ENCODE data around the gene NANOS2. TPM values are rescaled to one million over a fixed set of nuclear protein-coding genes. Genes with fewer than 3 reads are reported as not detected.

NANOS2 gene
- total RNA-seq, 1 donor from 2014 or later = not detected

DNA sequence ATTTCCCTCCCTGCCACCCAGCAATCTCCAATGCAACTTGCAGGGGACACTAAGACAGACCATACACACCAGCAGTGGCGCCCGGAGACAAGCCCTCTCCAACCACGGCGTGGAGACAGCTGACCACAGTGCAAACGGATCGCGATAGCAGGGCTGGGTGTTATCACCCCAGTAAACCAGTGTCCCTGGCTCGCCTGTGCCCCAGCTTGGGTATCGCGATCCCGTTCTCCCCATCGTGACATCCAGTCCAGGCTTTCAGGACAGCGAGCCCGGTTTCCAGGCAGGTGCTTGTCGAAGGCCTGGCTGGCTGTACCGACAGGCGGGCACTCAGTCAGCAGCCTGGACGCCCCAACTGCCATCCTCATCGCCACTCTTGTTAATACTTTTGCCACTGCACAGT, 20.7 kb upstream of the NANOS2 start:
- H3K4me3 Mint-ChIP-seq = no peak overlapping the region
- no peak overlapping the region for H3K27ac Mint-ChIP-seq (ENCODE audit: unreplicated experiment)
- peaks cover 3% of the 10 kb centered on the region for H3K36me3 Mint-ChIP-seq (ENCODE audit: low read depth)

DNA sequence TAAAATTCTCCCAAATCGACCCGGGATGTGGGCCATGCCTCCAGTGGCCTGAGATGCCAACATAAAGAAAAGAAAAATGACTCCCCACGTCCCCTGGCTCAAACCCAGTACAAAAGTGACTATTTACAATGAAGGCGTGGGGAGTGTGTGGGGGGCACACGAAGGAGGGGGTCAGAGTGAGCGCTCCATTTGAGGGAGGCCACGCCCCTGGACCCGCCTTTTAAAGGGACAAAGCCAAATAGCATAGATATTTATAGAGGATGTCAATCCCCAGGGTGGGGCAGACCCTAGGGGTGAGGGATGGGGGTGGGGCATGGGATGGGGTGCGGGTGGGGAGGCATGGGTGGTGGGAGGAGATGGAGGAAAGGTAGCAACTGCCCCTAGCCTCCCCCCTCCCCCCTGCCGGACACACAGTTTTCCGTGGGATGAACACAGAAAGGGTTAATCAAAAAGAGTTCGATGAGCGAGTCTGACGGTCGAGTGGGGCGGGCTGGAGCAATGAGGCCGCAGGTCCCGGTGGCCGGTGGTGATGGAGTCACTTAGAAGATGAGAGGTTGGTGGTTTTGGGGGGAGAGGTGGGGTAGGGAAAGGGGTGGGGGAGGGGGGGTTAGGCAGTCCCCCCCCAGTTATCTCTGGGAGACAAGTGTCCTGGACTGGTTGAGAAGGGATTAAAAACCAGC, 20.1 kb upstream of the NANOS2 start:
- TF ChIP-seq, protein P1, sequence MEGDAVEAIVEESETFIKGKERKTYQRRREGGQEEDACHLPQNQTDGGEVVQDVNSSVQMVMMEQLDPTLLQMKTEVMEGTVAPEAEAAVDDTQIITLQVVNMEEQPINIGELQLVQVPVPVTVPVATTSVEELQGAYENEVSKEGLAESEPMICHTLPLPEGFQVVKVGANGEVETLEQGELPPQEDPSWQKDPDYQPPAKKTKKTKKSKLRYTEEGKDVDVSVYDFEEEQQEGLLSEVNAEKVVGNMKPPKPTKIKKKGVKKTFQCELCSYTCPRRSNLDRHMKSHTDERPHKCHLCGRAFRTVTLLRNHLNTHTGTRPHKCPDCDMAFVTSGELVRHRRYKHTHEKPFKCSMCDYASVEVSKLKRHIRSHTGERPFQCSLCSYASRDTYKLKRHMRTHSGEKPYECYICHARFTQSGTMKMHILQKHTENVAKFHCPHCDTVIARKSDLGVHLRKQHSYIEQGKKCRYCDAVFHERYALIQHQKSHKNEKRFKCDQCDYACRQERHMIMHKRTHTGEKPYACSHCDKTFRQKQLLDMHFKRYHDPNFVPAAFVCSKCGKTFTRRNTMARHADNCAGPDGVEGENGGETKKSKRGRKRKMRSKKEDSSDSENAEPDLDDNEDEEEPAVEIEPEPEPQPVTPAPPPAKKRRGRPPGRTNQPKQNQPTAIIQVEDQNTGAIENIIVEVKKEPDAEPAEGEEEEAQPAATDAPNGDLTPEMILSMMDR (conservative IDR thresholded peaks at IDR 0.05) = no peak
- Mint-ChIP-seq H3K27ac (ENCODE audit: unreplicated experiment) (no peak overlapping the region), H3K4me1 (no peaks in the 10 kb centered on the region), H3K36me3 (ENCODE audit: low read depth) (peaks cover 3% of the 10 kb centered on the region), H3K9me3 (no peaks in the 10 kb centered on the region), H3K4me3 (no peak overlapping the region), H3K27me3 (ENCODE audit: low read depth) (peaks cover 57% of the 10 kb centered on the region)
- DNase-seq (ENCODE audit: low read depth, low spot score) = no peak

More for the DNA sequence above, 20.7 kb upstream of the NANOS2 start:
- no peak for DNase-seq (ENCODE audit: low read depth, low spot score)
- Mint-ChIP-seq H3K4me1 (no peaks in the 10 kb centered on the region), H3K27me3 (ENCODE audit: low read depth) (peaks cover 52% of the 10 kb centered on the region), H3K9me3 (no peaks in the 10 kb centered on the region)
- TF ChIP-seq, protein P1 (conservative IDR thresholded peaks at IDR 0.05) = no peak

DNA sequence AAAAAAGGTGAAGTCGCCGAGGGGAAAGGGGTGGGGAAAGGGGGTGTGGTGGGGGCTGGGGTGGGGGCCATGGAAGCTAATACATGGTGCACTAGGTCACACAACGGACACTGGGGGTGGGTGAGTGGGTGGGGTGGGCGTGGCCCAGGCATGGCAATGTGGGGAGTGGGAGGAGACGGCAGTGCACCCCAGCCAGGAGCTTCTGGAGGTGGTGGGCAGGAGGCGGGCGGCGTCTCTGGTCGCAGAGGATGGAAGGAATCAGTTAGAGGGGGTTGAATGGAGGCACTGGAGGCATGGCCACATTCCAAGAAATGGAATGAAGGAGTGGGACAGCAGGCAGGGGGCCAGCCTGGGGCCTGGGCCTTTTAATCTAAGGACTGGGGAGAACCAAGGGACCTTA, 19.2 kb upstream of the NANOS2 start:
- Mint-ChIP-seq H3K27ac (ENCODE audit: unreplicated experiment) (no peak overlapping the region), H3K27me3 (ENCODE audit: low read depth) (peaks cover 63% of the 10 kb centered on the region), H3K4me3 (no peak overlapping the region), H3K9me3 (no peaks in the 10 kb centered on the region), H3K36me3 (ENCODE audit: low read depth) (peaks cover 3% of the 10 kb centered on the region), H3K4me1 (no peaks in the 10 kb centered on the region)
- DNase-seq (ENCODE audit: low read depth, low spot score) = no peak
- TF ChIP-seq, protein P1 (conservative IDR thresholded peaks at IDR 0.05) = no peak

DNA sequence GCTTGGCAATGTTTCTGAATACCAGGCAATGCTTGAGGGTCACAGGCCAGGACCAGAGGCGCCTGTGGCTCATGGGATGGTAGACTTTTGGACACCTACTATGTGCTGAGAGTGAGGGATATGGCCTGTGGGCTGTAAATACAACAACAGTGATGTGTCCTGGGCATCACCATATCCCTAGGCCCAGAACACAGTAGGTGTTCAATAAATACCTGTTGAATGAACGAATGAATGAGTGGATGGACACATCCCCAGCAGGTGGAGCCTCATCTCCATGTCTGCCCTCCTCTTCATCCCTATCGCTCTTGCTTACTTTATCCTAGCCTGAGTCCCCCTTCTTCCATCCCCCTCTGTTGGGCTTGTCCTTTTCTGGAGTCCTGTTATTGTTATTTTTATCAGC, 16.5 kb upstream of the NANOS2 start:
- Mint-ChIP-seq H3K9me3 (no peaks in the 10 kb centered on the region), H3K27me3 (ENCODE audit: low read depth) (peaks cover 57% of the 10 kb centered on the region), H3K4me3 (no peak overlapping the region), H3K36me3 (ENCODE audit: low read depth) (no peaks in the 10 kb centered on the region), H3K4me1 (peaks cover 14% of the 10 kb centered on the region), H3K27ac (ENCODE audit: unreplicated experiment) (no peak overlapping the region)
- TF ChIP-seq, protein P1 (conservative IDR thresholded peaks at IDR 0.05) = no peak
- DNase-seq (ENCODE audit: low read depth, low spot score) = no peak

DNA sequence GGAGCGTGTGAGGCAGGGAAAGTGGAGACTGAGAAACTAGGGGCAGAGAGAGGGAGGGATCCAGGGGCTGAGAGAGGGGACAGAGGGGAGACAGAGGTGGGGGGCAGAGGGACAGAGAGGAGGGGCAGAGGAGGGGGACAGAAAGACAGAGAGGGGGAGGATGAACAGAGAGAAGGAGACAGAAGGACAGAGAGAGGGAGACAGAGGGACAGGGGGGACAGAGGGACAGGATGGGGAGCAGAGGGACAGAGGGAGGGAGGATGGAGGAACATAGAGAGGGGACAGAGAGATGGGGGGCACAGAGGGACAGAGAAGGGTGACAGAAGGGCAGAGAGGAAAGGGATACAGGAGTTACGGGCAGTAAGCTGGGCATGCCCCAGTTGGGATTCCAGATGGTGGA, 14.7 kb upstream of the NANOS2 start:
- peaks cover 14% of the 10 kb centered on the region for H3K4me1 Mint-ChIP-seq
- H3K27ac Mint-ChIP-seq (ENCODE audit: unreplicated experiment) = no peak overlapping the region
- H3K4me3 Mint-ChIP-seq = no peak overlapping the region
- H3K27me3 Mint-ChIP-seq (ENCODE audit: low read depth) = peaks cover 44% of the 10 kb centered on the region
- no peak for DNase-seq (ENCODE audit: low read depth, low spot score)
- TF ChIP-seq, protein P1 (conservative IDR thresholded peaks at IDR 0.05) = no peak
- H3K9me3 Mint-ChIP-seq = no peaks in the 10 kb centered on the region
- H3K36me3 Mint-ChIP-seq (ENCODE audit: low read depth) = no peaks in the 10 kb centered on the region

Measured in neural crest cell (in vitro differentiated cells).